GM12873 (cell line): Measurements from ENCODE around the gene NT5C3B.

Experiments
- CTCF ChIP-seq: IDR thresholded peaks from 2 replicates; pipeline ENCODE4 v1.5.1; 2012; ENCODE audit warnings: low read depth, mild to moderate bottlenecking, moderate library complexity, low read length, control low read depth; ENCODE audit not compliant: insufficient read depth; ENCODE audit errors: missing control alignments

Gene NT5C3B

GRCh38 chr17:41870097-41870496 is 34.1 kb upstream of the NT5C3B start:
- no peak for TF ChIP-seq CTCF

GRCh38 chr17:41869426-41869825 is 33.4 kb upstream of the NT5C3B start:
- TF ChIP-seq CTCF, result no peak

GRCh38 chr17:41868568-41868967 is 32.5 kb upstream of the NT5C3B start:
- no peak for TF ChIP-seq CTCF

- no peak for TF ChIP-seq CTCF
Observed at GRCh38 chr17:41865596-41865893, 29.5 kb upstream of the NT5C3B start.

GRCh38 chr17:41864836-41865595 is 29.0 kb upstream of the NT5C3B start, which contains the start of gene KLHL11:
TSS of gene KLHL11 (minus strand) at chr17:41865423. CDS start at chr17:41865370, 53 bp downstream.
- no peak for TF ChIP-seq CTCF

- no peak for TF ChIP-seq CTCF
Observed at GRCh38 chr17:41864498-41864835, 28.4 kb upstream of the NT5C3B start.

- TF ChIP-seq CTCF, result no peak
Observed at GRCh38 chr17:41863074-41863848, 27.2 kb upstream of the NT5C3B start.
